SK-N-MC (cell line): Measurements from ENCODE around the gene ARHGEF10L.

Source experiments
- EZH2 ChIP-seq: fragments of 200-600 bp; sonication (generic); IDR thresholded peaks from one replicate; pipeline ENCODE4 v1.6.1; 2017; ENCODE audit warnings: antibody characterized with exemption
- POLR2AphosphoS5 ChIP-seq: IDR thresholded peaks from 2 replicates; pipeline ENCODE4 v1.6.1; 2012; ENCODE audit warnings: mild to moderate bottlenecking, low read depth, low read length, borderline replicate concordance

DNA sequence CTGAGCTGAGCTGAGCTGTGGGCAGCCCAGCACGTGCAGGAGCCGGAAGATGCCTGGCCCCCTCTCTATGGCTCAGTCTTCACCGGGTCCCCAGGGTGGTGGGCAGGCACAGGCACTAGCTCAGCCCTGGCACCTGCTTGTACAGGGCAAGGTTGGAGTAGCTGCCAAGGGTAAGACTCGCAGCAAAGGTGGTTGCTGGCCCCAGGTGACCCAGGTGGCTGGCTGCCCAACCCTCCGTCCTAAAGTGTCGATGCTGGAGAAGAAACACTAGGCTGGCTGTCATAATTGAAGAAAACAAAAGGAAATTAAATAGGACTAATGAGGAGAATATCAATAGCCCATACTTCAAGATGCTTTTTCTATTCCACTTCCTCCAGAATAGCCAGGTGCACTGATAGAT is 138.5 kb downstream of the ARHGEF10L start:
- TF ChIP-seq EZH2 (no peak), POLR2AphosphoS5 (no peak)
